ENCODE measurements around the gene NDUFS3.

Gene NDUFS3

DNA sequence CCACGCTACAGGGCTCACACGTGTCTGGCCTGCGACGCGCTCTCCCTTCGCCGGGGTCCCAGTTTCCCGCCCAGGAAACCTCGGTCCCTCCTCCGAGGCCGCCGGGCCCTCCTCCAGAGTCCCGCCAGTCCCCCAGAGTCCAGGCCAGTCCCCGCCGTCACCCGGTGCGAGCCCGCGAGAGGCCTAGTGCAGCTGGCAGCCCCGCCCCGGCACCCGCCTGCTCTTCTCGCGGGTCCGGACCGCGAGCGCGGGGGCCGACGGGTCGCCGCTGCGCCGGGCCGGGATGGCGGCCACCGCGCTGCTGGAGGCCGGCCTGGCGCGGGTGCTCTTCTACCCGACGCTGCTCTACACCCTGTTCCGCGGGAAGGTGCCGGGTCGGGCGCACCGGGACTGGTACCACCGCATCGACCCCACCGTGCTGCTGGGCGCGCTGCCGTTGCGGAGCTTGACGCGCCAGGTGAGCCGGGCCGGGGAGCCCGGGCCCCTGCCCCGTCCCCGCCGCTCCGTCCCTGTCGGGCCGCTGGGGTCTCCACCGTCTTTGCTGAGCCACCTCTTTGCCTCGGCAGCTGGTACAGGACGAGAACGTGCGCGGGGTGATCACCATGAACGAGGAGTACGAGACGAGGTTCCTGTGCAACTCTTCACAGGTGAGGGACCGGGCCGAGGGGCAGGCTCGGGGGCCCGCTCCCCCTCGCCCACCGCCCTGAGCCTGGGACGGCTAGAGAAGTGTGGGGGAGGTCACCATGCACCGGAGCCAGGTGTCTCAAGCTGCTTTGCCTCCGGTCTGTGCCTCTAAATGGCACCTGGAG, 13.3 kb upstream of the NDUFS3 start, which contains the start of gene PTPMT1 (continued):
- TF ChIP-seq, protein P1, sequence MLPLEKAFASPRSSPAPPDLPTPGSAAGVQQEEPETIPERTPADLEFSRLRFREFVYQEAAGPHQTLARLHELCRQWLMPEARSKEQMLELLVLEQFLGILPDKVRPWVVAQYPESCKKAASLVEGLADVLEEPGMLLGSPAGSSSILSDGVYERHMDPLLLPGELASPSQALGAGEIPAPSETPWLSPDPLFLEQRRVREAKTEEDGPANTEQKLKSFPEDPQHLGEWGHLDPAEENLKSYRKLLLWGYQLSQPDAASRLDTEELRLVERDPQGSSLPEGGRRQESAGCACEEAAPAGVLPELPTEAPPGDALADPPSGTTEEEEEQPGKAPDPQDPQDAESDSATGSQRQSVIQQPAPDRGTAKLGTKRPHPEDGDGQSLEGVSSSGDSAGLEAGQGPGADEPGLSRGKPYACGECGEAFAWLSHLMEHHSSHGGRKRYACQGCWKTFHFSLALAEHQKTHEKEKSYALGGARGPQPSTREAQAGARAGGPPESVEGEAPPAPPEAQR (tag by site-specific recombination; IDR thresholded peaks at IDR 0.05), result no peak
- TF ChIP-seq, protein P2, sequence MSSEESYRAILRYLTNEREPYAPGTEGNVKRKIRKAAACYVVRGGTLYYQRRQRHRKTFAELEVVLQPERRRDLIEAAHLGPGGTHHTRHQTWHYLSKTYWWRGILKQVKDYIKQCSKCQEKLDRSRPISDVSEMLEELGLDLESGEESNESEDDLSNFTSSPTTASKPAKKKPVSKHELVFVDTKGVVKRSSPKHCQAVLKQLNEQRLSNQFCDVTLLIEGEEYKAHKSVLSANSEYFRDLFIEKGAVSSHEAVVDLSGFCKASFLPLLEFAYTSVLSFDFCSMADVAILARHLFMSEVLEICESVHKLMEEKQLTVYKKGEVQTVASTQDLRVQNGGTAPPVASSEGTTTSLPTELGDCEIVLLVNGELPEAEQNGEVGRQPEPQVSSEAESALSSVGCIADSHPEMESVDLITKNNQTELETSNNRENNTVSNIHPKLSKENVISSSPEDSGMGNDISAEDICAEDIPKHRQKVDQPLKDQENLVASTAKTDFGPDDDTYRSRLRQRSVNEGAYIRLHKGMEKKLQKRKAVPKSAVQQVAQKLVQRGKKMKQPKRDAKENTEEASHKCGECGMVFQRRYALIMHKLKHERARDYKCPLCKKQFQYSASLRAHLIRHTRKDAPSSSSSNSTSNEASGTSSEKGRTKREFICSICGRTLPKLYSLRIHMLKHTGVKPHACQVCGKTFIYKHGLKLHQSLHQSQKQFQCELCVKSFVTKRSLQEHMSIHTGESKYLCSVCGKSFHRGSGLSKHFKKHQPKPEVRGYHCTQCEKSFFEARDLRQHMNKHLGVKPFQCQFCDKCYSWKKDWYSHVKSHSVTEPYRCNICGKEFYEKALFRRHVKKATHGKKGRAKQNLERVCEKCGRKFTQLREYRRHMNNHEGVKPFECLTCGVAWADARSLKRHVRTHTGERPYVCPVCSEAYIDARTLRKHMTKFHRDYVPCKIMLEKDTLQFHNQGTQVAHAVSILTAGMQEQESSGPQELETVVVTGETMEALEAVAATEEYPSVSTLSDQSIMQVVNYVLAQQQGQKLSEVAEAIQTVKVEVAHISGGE (tag by site-specific recombination; conservative IDR thresholded peaks at IDR 0.05; ENCODE audit: low read depth), result 0 out of 2 replicates have a peak, but pooled peaks have one; percentile 16
- TF ChIP-seq KLF9 (tag by site-specific recombination; IDR thresholded peaks at IDR 0.05; ENCODE audit: low read depth) (peak; percentile 52; the same call in 1 of the 2 replicates), OSR2 (tag by site-specific recombination; IDR thresholded peaks at IDR 0.05) (no peak)
- TF ChIP-seq, protein P3, sequence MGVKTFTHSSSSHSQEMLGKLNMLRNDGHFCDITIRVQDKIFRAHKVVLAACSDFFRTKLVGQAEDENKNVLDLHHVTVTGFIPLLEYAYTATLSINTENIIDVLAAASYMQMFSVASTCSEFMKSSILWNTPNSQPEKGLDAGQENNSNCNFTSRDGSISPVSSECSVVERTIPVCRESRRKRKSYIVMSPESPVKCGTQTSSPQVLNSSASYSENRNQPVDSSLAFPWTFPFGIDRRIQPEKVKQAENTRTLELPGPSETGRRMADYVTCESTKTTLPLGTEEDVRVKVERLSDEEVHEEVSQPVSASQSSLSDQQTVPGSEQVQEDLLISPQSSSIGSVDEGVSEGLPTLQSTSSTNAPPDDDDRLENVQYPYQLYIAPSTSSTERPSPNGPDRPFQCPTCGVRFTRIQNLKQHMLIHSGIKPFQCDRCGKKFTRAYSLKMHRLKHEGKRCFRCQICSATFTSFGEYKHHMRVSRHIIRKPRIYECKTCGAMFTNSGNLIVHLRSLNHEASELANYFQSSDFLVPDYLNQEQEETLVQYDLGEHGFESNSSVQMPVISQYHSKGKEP (tag by site-specific recombination; IDR thresholded peaks at IDR 0.05), result no peak

DNA sequence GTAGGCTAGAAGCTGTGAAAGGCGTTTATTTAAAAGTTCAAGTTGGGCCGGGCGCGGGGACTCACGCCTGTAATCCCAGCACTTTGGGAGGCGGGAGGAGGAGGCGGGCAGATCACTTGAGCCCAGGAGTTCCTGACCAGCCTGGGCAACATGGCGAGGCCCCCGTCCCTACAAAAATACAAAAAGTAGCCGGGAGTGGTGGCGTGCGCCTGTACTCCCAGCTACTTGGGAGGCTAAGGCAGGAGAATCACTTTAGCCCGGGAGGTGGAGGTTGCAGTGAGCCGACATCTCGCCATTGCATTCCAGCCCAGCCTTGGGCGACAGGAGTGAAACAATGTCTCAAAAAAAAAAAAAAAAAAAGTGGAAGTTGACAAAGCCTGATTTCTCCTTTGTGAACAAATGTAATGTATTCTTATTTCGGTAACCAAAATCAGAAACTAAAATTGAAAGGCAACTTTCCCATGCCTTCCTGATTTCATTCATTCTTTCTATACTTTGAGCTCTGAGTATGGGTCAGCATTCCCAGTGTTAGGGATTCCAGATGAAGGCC, 12.7 kb upstream of the NDUFS3 start:
- POLR2A ChIA-PET, result interaction anchor here (0.5 to 5.0 kb wide), 3 partner anchors 12 to 154 kb away, joined by 3 to 31 read pairs (median 4); partner anchors contain the start of genes KBTBD4 and NDUFS3
- H3K4me1 ChIP-seq (ENCODE audit: control insufficient read depth, insufficient read depth, low read length), result no peaks in the 10 kb centered on the region
- H3K27ac ChIP-seq (ENCODE audit: extremely low read depth, low read depth, low read length), result peak overlapping the region; percentile 93
- peaks cover 10 to 30% of the 10 kb centered on the region in 2 experiments; a peak in 2 of 3 replicates for H3K36me3 ChIP-seq (ENCODE audit: control insufficient read depth in 2 of 2, insufficient read depth in 1 of 2, low read length in 2 of 2)
- CTCF ChIA-PET, result interaction anchor here (0.5 to 4.1 kb wide), 5 partner anchors 10 to 540 kb away, joined by 3 to 16 read pairs (median 3); partner anchors contain the start of gene CELF1
- H3K4me3 ChIP-seq (ENCODE audit: low read depth, low read length), result peak overlapping the region; percentile 80
- no peaks in the 10 kb centered on the region for H3K9me3 ChIP-seq (ENCODE audit: control insufficient read depth, insufficient read depth, low read depth, low read length)
- TF ChIP-seq, protein P4, sequence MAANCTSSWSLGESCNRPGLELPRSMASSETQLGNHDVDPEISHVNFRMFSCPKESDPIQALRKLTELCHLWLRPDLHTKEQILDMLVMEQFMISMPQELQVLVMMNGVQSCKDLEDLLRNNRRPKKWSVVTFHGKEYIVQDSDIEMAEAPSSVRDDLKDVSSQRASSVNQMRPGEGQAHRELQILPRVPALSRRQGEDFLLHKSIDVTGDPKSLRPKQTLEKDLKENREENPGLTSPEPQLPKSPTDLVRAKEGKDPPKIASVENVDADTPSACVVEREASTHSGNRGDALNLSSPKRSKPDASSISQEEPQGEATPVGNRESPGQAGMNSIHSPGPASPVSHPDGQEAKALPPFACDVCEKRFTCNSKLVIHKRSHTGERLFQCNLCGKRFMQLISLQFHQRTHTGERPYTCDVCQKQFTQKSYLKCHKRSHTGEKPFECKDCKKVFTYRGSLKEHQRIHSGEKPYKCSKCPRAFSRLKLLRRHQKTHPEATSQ (tag by site-specific recombination; IDR thresholded peaks at IDR 0.05), result no peak
- TF ChIP-seq ZBTB8A (tag by site-specific recombination; IDR thresholded peaks at IDR 0.05), result 0 out of 2 replicates have a peak, but pooled peaks have one; percentile 24
- TF ChIP-seq KLF7 (tag by site-specific recombination; IDR thresholded peaks at IDR 0.05; ENCODE audit: borderline replicate concordance), result no peak
- TF ChIP-seq SP3 (tag by site-specific recombination; IDR thresholded peaks at IDR 0.05), result peak; percentile 24; the same call in 1 of the 2 replicates
- no peak for TF ChIP-seq ZNF830 (tag by site-specific recombination; IDR thresholded peaks at IDR 0.05; ENCODE audit: low read depth)
- TF ChIP-seq, protein P5, sequence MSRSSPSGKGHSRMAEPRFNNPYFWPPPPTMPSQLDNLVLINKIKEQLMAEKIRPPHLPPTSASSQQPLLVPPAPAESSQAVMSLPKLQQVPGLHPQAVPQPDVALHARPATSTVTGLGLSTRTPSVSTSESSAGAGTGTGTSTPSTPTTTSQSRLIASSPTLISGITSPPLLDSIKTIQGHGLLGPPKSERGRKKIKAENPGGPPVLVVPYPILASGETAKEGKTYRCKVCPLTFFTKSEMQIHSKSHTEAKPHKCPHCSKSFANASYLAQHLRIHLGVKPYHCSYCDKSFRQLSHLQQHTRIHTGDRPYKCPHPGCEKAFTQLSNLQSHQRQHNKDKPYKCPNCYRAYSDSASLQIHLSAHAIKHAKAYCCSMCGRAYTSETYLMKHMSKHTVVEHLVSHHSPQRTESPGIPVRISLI (tag by site-specific recombination; IDR thresholded peaks at IDR 0.05), result peak; percentile 64; the same call in 1 of the 2 replicates
- TF ChIP-seq, protein P6, sequence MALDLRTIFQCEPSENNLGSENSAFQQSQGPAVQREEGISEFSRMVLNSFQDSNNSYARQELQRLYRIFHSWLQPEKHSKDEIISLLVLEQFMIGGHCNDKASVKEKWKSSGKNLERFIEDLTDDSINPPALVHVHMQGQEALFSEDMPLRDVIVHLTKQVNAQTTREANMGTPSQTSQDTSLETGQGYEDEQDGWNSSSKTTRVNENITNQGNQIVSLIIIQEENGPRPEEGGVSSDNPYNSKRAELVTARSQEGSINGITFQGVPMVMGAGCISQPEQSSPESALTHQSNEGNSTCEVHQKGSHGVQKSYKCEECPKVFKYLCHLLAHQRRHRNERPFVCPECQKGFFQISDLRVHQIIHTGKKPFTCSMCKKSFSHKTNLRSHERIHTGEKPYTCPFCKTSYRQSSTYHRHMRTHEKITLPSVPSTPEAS (tag by site-specific recombination; IDR thresholded peaks at IDR 0.05), result no peak
- no peak for TF ChIP-seq ZNF202 (tag by site-specific recombination; IDR thresholded peaks at IDR 0.05; ENCODE audit: borderline replicate concordance)
- TF ChIP-seq PRDM1 (tag by site-specific recombination; IDR thresholded peaks at IDR 0.05), result peak; percentile 81
- TF ChIP-seq, protein P7, sequence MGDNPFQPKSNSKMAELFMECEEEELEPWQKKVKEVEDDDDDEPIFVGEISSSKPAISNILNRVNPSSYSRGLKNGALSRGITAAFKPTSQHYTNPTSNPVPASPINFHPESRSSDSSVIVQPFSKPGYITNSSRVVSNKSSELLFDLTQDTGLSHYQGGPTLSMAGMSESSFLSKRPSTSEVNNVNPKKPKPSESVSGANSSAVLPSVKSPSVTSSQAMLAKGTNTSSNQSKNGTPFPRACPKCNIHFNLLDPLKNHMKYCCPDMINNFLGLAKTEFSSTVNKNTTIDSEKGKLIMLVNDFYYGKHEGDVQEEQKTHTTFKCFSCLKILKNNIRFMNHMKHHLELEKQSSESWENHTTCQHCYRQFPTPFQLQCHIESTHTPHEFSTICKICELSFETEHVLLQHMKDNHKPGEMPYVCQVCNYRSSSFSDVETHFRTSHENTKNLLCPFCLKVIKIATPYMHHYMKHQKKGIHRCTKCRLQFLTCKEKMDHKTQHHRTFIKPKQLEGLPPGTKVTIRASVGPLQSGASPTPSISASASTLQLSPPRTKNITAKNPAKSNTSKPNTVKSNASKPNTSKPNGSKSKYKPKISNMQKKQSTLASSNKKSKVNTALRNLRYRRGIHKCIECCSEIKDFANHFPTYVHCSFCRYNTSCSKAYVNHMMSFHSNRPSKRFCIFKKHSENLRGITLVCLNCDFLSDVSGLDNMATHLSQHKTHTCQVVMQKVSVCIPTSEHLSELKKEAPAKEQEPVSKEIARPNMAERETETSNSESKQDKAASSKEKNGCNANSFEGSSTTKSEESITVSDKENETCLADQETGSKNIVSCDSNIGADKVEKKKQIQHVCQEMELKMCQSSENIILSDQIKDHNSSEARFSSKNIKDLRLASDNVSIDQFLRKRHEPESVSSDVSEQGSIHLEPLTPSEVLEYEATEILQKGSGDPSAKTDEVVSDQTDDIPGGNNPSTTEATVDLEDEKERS (tag by site-specific recombination; IDR thresholded peaks at IDR 0.05), result peak; percentile 88
- no peak for TF ChIP-seq ZNF670 (tag by site-specific recombination; IDR thresholded peaks at IDR 0.05; ENCODE audit: low read depth)
- TF ChIP-seq ZNF335 (tag by site-specific recombination; conservative IDR thresholded peaks at IDR 0.05), result 0 out of 2 replicates have a peak, but pooled peaks have one; percentile 39
- peak; percentile 70 for TF ChIP-seq SP2 (tag by site-specific recombination; IDR thresholded peaks at IDR 0.05)

Data from HEK293 (cell line).